Spleen (tissue), 11 donors: ENCODE measurements around the gene ZNF775. TPM values are rescaled to one million over a fixed set of nuclear protein-coding genes. Genes with fewer than 3 reads are reported as not detected.

ENCODE experiments used
- DNase-seq: peaks from one replicate; pipeline ENCODE4 v3.0.0-alpha.2; 2020
- H3K27ac ChIP-seq, 8 donors: fragments of 200-600 bp; sonication (generic) in 7 of 8; 1 replicate in 4 of 8; 2 replicates in 4 of 8; pipeline versions ENCODE4 v1.5.0 to v1.8.0; 2016 to 2021; ENCODE audit warnings: inconsistent platforms in 4 of 8, mild to moderate bottlenecking in 4 of 8, moderate library complexity in 1 of 8
- H3K27me3 ChIP-seq, 7 donors: fragments of 200-600 bp; sonication (generic) in 6 of 7; replicated peaks in 1 of 7; 1 replicate in 4 of 7; 2 replicates in 3 of 7; pipeline versions ENCODE4 v1.5.0 to v1.8.0; 2016 to 2021; ENCODE audit warnings: inconsistent platforms in 3 of 7, mild to moderate bottlenecking in 1 of 7
- H3K36me3 ChIP-seq, 6 donors: fragments of 200-600 bp; sonication (generic) in 5 of 6; 1 replicate in 4 of 6; 2 replicates in 2 of 6; pipeline versions ENCODE4 v1.5.0 to v1.8.0; 2016 to 2021; ENCODE audit warnings: inconsistent platforms in 2 of 6
- H3K4me1 ChIP-seq, 6 donors: fragments of 200-600 bp; sonication (generic) in 5 of 6; 1 replicate in 3 of 6; 2 replicates in 3 of 6; pipeline versions ENCODE4 v1.5.0 to v1.8.0; 2016 to 2021; ENCODE audit warnings: inconsistent platforms in 3 of 6
- H3K4me3 ChIP-seq, 8 donors: fragments of 200-600 bp; sonication (generic) in 7 of 8; 1 replicate in 4 of 8; 2 replicates in 4 of 8; pipeline versions ENCODE4 v1.5.0 to v1.8.0; 2016 to 2021; ENCODE audit warnings: inconsistent platforms in 4 of 8, mild to moderate bottlenecking in 4 of 8, moderate library complexity in 2 of 8
- H3K9me3 ChIP-seq, 8 donors: fragments of 200-600 bp; sonication (generic) in 7 of 8; 1 replicate in 4 of 8; 2 replicates in 4 of 8; pipeline versions ENCODE4 v1.5.0 to v1.8.0; 2016 to 2021; ENCODE audit warnings: inconsistent platforms in 4 of 8
- CTCF ChIP-seq, 11 experiments: fragments of 200-600 bp in 7 of 11; fragments of 450-650 bp in 4 of 11; sonication (generic) in 4 of 11; IDR thresholded peaks in 8 of 11; conservative IDR thresholded peaks in 3 of 11; 1 replicate in 7 of 11; 2 replicates in 4 of 11; pipeline versions ENCODE4 v1.4.0 to v1.8.0; 2016 to 2021; ENCODE audit warnings: antibody characterized with exemption in 11 of 11, inconsistent platforms in 4 of 11, mild to moderate bottlenecking in 1 of 11
- POLR2A ChIP-seq, 3 donors: fragments of 450-650 bp; IDR thresholded peaks; one replicate each; pipeline ENCODE4 v1.5.1; 2017; ENCODE audit warnings: antibody characterized with exemption in 3 of 3, mild to moderate bottlenecking in 1 of 3
- POLR2AphosphoS5 ChIP-seq, 3 donors: sonication (generic); formaldehyde crosslinking; IDR thresholded peaks; one replicate each; pipeline ENCODE4 v1.5.1; 2017; ENCODE audit warnings: antibody characterized with exemption in 3 of 3
- whole genome bisulfite sequencing, 5 donors: extraction: QIAGEN DNeasy Blood & Tissue Kit in 3 of 5; methylation state at CpG; one replicate each; pipeline versions ENCODE4 v1.1.5 to v1.1.7; 2013 to 2018; 5-methylcytosine and 5-hydroxymethylcytosine counted together
- intact Hi-C: fragments of 100-400 bp; cut with DNase I; formaldehyde crosslinking; loops from one replicate; pipeline ENCODE4 v1.15.0; 2023; ENCODE audit warnings: low total_unique reads
- polyA plus RNA-seq, 3 donors: library from polyadenylated mRNA; stranded (reverse); fragments of 200-250 nt; gene quantifications; one replicate each; pipeline ENCODE4 v1.2.1, GENCODE V29; 2013
- total RNA-seq, 7 donors: library from RNA; depleted of rRNA in 3 of 7; stranded (reverse); fragments of >200 nt in 3 of 7; fragmentation: NEBNext Ultra II Directional in 4 of 7; extraction: Animal tissue kit (Norgen Biotek cat#: 25700) in 4 of 7; gene quantifications; one replicate each; pipeline versions ENCODE4 v1.1.0 to v1.2.1, GENCODE V29; 2016 to 2021
- donor health status: healthy with polysubstance abuse.
- donor health status: DM: no; HTN: no; CAD: no; lungs with moderate emphysema.
- donor health status: DM: no; HTN: no; CAD: no.
- donor health status: Bipolar disorder and iron deficiency.
- donor health status: healthy.
- donor health status: DM: no; HTN: no; CAD: no.
- donor health status: DM: yes; HTN: yes; CAD: no.

Gene ZNF775
- total and polyA plus RNA-seq, 10 donors, result 2.0 to 5.7 (median 4.2) TPM

GRCh38 chr7:150407588-150408392 lies 28.7 kb downstream of the ZNF775 start:
- peak overlapping the region in 1 of 8 donors; percentile 87 for H3K4me3 ChIP-seq
- WGBS, 5 donors, result 86 to 96% (median 91%) methylated on average over 62 to 91 of the region's 91 CpGs

GRCh38 chr7:150408393-150409299 lies 29.5 kb downstream of the ZNF775 start:
- TF ChIP-seq POLR2AphosphoS5 (IDR thresholded peaks at IDR 0.05) (peak; percentile 60 to 73 (median 61)), CTCF (IDR thresholded peaks at IDR 0.05 in 8 of 11, conservative IDR thresholded peaks at IDR 0.05 in 3 of 11) (no peak), POLR2A (IDR thresholded peaks at IDR 0.05) (no peak)
- intact Hi-C loops, result no loop called here
- peak; percentile 90 for DNase-seq
- Histone ChIP-seq H3K4me3 (no peak overlapping the region), H3K27ac (peak overlapping the region in 7 of 8 donors; percentile 33 to 98 (median 97)), H3K36me3 (peaks cover 0 to 48% (median 18%) of the 10 kb centered on the region in 6 donors), H3K27me3 (no peaks in the 10 kb centered on the region), H3K4me1 (peaks cover 22 to 57% (median 36%) of the 10 kb centered on the region in 6 donors), H3K9me3 (no peaks in the 10 kb centered on the region)
- WGBS, 5 donors, result 70 to 85% (median 77%) methylated on average over 16 to 22 of the region's 22 CpGs

More at GRCh38 chr7:150407588-150408392, 28.7 kb downstream of the ZNF775 start:
- Histone ChIP-seq H3K4me1 (peaks cover 22 to 66% (median 37%) of the 10 kb centered on the region in 6 donors), H3K36me3 (peaks cover 0 to 47% (median 18%) of the 10 kb centered on the region in 6 donors), H3K9me3 (no peaks in the 10 kb centered on the region), H3K27me3 (no peaks in the 10 kb centered on the region), H3K27ac (peak overlapping the region; percentile 94 to 98 (median 96))
- DNase-seq, result peak; percentile 82
- TF ChIP-seq POLR2A (IDR thresholded peaks at IDR 0.05) (no peak), CTCF (IDR thresholded peaks at IDR 0.05 in 8 of 11, conservative IDR thresholded peaks at IDR 0.05 in 3 of 11) (no peak), POLR2AphosphoS5 (IDR thresholded peaks at IDR 0.05) (no peak)
- intact Hi-C loops, result no loop called here

- H3K27ac ChIP-seq, result peak overlapping the region in 6 of 8 donors; percentile 20 to 98 (median 96)
- H3K4me1 ChIP-seq, result peaks cover 15 to 49% (median 28%) of the 10 kb centered on the region in 6 donors
- WGBS, 5 donors, result 81 to 89% (median 86%) methylated on average over 7 to 10 of the region's 10 CpGs
- intact Hi-C loops, result no loop called here
- no peaks in the 10 kb centered on the region for H3K9me3 ChIP-seq
- H3K36me3 ChIP-seq, result peaks cover 0 to 48% (median 18%) of the 10 kb centered on the region in 6 donors
- no peaks in the 10 kb centered on the region for H3K27me3 ChIP-seq
- DNase-seq, result no peak
- no peak for TF ChIP-seq CTCF (IDR thresholded peaks at IDR 0.05 in 8 of 11, conservative IDR thresholded peaks at IDR 0.05 in 3 of 11)
- no peak for TF ChIP-seq POLR2A (IDR thresholded peaks at IDR 0.05)
- TF ChIP-seq POLR2AphosphoS5 (IDR thresholded peaks at IDR 0.05), result no peak
- H3K4me3 ChIP-seq, result no peak overlapping the region
Observed at GRCh38 chr7:150409300-150410030, 30.3 kb downstream of the ZNF775 start.
